Small intestine (tissue), 7 donors: ENCODE measurements around the gene VASP. TPM values are rescaled to one million over a fixed set of nuclear protein-coding genes. Genes with fewer than 3 reads are reported as not detected.

Experiments used
- DNase-seq, 2 donors: peaks; one replicate each; pipeline versions ENCODE4 v3.0.0 to v3.0.0-alpha.2; 2013
- FAIRE-seq: peaks from 2 replicates; lab custom pipeline; 2012; peaks lifted over from hg19 to GRCh38; lab: Jason Lieb, UNC
- H3K27ac ChIP-seq, 3 donors: one replicate each; pipeline ENCODE4 v1.5.1; 2013; ENCODE audit warnings: low read length in 2 of 3, mild to moderate bottlenecking in 2 of 3, control low read depth in 1 of 3, inconsistent platforms in 1 of 3, low read depth in 1 of 3, moderate library complexity in 1 of 3
- H3K27me3 ChIP-seq, 3 donors: one replicate each; pipeline ENCODE4 v1.6.1; 2013; ENCODE audit warnings: low read length in 3 of 3, inconsistent platforms in 1 of 3; ENCODE audit not compliant: control insufficient read depth in 3 of 3, insufficient read depth in 3 of 3
- H3K36me3 ChIP-seq, 3 donors: one replicate each; pipeline ENCODE4 v1.6.1; 2013; ENCODE audit warnings: low read length in 3 of 3, inconsistent platforms in 1 of 3, low read depth in 1 of 3, mild to moderate bottlenecking in 1 of 3, moderate library complexity in 1 of 3; ENCODE audit not compliant: control insufficient read depth in 3 of 3, insufficient read depth in 2 of 3
- H3K4me1 ChIP-seq, 3 donors: one replicate each; pipeline ENCODE4 v1.6.1; 2013; ENCODE audit warnings: low read length in 2 of 3, inconsistent platforms in 1 of 3, low read depth in 1 of 3, mild to moderate bottlenecking in 1 of 3, moderate library complexity in 1 of 3; ENCODE audit not compliant: control insufficient read depth in 3 of 3, insufficient read depth in 2 of 3
- H3K4me3 ChIP-seq, 3 donors: one replicate each; pipeline ENCODE4 v1.5.1; 2013; ENCODE audit warnings: low read length in 3 of 3, control low read depth in 1 of 3, inconsistent platforms in 1 of 3, low read depth in 1 of 3, mild to moderate bottlenecking in 1 of 3, moderate library complexity in 1 of 3
- H3K9me3 ChIP-seq, 2 donors: one replicate each; pipeline ENCODE4 v1.6.1; 2013; ENCODE audit warnings: low read depth in 1 of 2, low read length in 1 of 2; ENCODE audit not compliant: control insufficient read depth in 2 of 2, insufficient read depth in 1 of 2
- WGBS, 3 donors: extraction: QIAGEN DNeasy Blood & Tissue Kit; methylation state at CpG; one replicate each; pipeline ENCODE4 v1.1.7; 2013; 5-methylcytosine and 5-hydroxymethylcytosine counted together
- polyA plus RNA-seq, 4 donors: library from polyadenylated mRNA; stranded (reverse) in 3 of 4; unstranded in 1 of 4; fragments of 200-250 nt in 3 of 4; fragments of 120-200 nt in 1 of 4; gene quantifications; one replicate each; pipeline versions ENCODE4 v1.2.1 to v1.2.3, GENCODE V29; 2013
- donor health status: healthy with polysubstance abuse.
- donor health status: control.
- donor health status: control.
- donor health status: Bipolar disorder and iron deficiency.
- donor health status: healthy.

The VASP gene
- polyA plus RNA-seq, 4 donors = 50.4 to 132 (median 111) TPM

DNA sequence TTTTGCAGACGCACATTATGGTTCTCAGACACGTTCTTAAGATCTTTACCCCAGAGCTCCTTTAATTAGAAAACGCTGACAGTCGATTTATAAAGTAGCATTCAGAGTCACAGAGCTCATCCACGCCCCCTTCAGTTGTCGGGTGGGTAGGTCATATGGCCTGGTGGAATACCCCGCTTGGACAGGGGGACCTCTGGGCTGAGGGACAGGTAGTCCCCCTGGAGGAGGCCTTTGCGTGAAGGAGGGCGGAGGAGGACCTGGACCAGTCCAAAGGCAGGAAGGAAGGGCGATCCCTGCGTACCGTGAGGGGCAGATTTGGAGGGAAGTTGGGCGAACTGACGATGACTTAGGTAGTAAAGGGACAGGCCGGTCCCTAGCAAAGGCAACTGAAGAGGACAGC lies 20.5 kb downstream of the VASP start:
- Histone ChIP-seq H3K27ac (no peak overlapping the region), H3K4me3 (no peak overlapping the region), H3K36me3 (peaks cover 10 to 51% (median 26%) of the 10 kb centered on the region in 3 donors), H3K9me3 (peaks cover 0 to 13% of the 10 kb centered on the region in 2 donors), H3K4me1 (peaks cover 0 to 11% (median 0%) of the 10 kb centered on the region in 3 donors), H3K27me3 (peaks cover 0 to 9% (median 0%) of the 10 kb centered on the region in 3 donors)
- FAIRE-seq = no peak
- DNase-seq = no peak
- 78 to 86% (median 82%) methylated on average over 15 of the region's 15 CpGs for WGBS, 3 donors

DNA sequence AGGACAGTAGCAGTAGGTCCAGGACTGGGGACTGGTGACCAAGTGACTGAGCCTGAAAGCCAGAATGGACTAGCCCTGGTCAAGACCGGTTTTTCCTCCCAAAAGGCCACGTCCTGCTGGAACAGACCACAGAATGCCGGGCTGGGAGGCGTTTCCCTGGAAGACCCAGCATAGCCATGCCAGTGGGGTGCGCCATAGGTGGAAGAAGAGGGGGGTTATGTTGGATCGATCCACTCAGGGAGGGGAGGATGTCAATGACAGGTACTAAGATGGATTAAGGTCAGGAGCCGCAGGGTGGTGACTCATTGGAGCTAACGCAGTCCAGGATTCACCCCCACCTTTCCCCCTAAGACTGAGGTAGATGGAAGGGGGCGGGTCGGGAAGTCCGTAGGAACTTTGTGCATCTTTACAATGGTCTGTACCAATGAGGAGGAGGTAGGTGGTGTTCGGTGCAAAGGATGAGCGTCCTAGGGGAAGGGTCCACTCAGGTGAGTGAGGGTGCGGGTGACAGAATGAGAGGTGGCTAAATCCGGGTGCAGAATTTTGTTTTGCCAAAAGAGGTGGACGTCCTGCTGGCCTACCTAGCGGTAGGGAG lies 21.0 kb downstream of the VASP start:
- no peak overlapping the region for H3K27ac ChIP-seq
- DNase-seq (peak in 1 of 2 donors; percentile 66), FAIRE-seq (no peak)
- peaks cover 0 to 13% of the 10 kb centered on the region in 2 donors for H3K9me3 ChIP-seq
- peak overlapping the region in 1 of 3 donors; percentile 47 for H3K4me3 ChIP-seq
- WGBS, 3 donors = 18 to 39% (median 32%) methylated on average over 17 of the region's 17 CpGs
- peaks cover 0 to 11% (median 0%) of the 10 kb centered on the region in 3 donors for H3K4me1 ChIP-seq
- H3K27me3 ChIP-seq = peaks cover 0 to 9% (median 0%) of the 10 kb centered on the region in 3 donors
- H3K36me3 ChIP-seq = peaks cover 10 to 46% (median 25%) of the 10 kb centered on the region in 3 donors

DNA sequence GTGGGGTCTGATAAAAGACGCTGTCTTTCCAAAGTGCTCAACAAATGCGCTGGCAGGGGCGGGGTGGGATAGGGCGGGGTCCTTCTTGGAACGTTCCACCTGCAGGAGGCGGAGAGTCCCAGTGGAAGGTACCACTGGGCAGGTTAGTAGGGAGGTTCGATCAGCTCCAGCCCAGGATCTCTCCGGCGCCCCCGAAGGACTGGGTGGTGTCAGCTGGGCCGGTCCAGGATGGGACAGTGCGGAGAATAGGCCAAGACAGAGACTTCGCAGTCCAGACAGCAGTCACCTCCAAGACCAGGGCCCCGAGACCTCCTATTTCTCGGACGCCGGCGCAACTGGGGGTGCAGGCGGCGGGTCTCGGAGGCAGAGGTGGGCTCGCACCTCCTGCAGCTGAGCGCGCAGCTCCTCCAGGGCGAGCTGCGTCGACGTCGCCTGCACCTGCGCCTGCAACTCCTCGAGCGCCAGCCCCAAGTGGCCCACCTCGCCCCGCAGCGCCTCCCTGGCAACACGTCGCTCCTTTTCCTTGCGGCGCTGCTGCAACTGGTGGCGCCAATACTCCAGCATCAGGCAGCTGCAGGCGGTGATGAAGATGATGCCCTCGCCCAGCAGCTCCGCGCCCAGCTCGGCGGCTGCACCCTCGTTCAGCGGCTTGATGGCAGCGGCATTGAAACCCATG lies 21.6 kb downstream of the VASP start:
- 4 to 21% (median 9%) methylated on average over 45 to 49 of the region's 49 CpGs for WGBS, 3 donors
- Histone ChIP-seq H3K27me3 (peaks cover 0 to 9% (median 0%) of the 10 kb centered on the region in 3 donors), H3K27ac (peak overlapping the region in 1 of 3 donors; percentile 15), H3K9me3 (peaks cover 0 to 13% of the 10 kb centered on the region in 2 donors), H3K36me3 (peaks cover 10 to 40% (median 25%) of the 10 kb centered on the region in 3 donors), H3K4me1 (peaks cover 0 to 11% (median 0%) of the 10 kb centered on the region in 3 donors), H3K4me3 (peak overlapping the region in 2 of 3 donors; percentile 40 to 47)
- DNase-seq (peak; percentile 75 to 79), FAIRE-seq (no peak)

DNA sequence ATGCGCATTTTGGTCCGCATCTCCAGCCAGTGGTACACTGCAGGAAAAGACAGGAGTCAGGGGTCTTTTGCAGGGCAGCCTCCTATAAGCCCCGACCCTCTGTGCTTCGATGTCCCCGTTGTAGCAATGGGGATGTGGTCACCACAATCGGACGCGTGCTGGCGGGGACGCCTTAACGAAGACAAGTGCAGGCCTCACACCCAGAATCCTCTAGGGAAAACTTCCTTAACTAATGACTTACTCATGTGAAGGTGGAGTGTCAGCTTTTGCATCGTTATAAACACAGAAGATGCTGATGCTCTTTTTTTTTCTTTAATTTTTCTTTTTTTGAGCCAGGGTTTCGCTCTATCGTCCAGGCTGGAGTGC lies 22.1 kb downstream of the VASP start:
- Histone ChIP-seq H3K4me1 (peaks cover 0 to 11% (median 0%) of the 10 kb centered on the region in 3 donors), H3K27me3 (peaks cover 0 to 9% (median 0%) of the 10 kb centered on the region in 3 donors), H3K27ac (no peak overlapping the region), H3K4me3 (peak overlapping the region in 1 of 3 donors; percentile 47), H3K36me3 (peaks cover 10 to 35% (median 24%) of the 10 kb centered on the region in 3 donors), H3K9me3 (peaks cover 0 to 13% of the 10 kb centered on the region in 2 donors)
- FAIRE-seq (no peak), DNase-seq (no peak)
- 25 to 38% (median 32%) methylated on average over 14 of the region's 14 CpGs for WGBS, 3 donors

DNA sequence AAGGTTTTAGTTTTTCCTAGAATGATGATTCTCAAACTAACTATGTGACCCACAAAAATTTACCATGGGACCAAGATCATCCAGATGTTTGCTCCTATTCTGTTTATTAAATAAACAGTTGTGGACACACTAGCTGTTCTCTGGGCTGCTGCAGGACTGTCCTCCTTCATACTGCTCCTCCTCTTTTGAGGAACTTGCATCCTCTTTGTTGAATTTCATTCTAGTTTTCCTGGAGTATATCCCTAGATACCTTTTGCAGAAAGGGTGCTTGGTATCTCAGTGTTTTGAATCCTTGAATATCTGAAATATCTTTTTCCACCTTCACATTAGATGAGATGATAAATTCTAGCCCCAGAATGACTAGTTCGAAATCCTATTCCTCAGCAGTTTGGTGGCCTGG lies 24.1 kb downstream of the VASP start:
- Histone ChIP-seq H3K4me3 (no peak overlapping the region), H3K9me3 (peaks cover 0 to 13% of the 10 kb centered on the region in 2 donors), H3K27me3 (peaks cover 0 to 9% (median 0%) of the 10 kb centered on the region in 3 donors), H3K36me3 (peaks cover 2 to 15% (median 7%) of the 10 kb centered on the region in 3 donors), H3K27ac (no peak overlapping the region), H3K4me1 (peaks cover 0 to 11% (median 0%) of the 10 kb centered on the region in 3 donors)
- 93 to 100% (median 96%) methylated on average over 1 of the region's 1 CpG for WGBS, 3 donors
- DNase-seq (no peak), FAIRE-seq (no peak)

DNA sequence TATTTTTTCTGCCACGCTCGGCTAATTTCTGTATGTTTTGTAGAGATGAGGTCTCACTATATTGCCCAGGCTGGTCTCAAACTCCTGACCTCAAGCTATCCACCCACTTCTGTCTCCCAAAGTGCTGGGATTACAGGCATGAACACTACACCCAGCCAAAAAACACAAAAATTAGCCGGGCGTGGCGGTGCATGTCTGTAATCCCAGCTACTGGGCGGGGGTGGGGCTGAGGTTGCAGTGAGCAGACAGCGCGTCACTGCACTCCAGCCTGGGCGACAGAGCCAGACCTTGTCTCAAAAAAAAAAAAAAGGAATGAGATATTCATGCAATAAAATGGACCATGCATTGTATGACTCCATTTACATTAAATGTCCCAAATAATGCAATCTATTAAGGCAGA lies 32.2 kb downstream of the VASP start:
- Histone ChIP-seq H3K27me3 (no peaks in the 10 kb centered on the region), H3K4me3 (no peak overlapping the region), H3K4me1 (no peaks in the 10 kb centered on the region), H3K9me3 (peaks cover 0 to 5% of the 10 kb centered on the region in 2 donors), H3K27ac (no peak overlapping the region), H3K36me3 (no peaks in the 10 kb centered on the region)
- no peak for DNase-seq
- 93 to 97% (median 95%) methylated on average over 9 of the region's 9 CpGs for WGBS, 3 donors
- FAIRE-seq = no peak

DNA sequence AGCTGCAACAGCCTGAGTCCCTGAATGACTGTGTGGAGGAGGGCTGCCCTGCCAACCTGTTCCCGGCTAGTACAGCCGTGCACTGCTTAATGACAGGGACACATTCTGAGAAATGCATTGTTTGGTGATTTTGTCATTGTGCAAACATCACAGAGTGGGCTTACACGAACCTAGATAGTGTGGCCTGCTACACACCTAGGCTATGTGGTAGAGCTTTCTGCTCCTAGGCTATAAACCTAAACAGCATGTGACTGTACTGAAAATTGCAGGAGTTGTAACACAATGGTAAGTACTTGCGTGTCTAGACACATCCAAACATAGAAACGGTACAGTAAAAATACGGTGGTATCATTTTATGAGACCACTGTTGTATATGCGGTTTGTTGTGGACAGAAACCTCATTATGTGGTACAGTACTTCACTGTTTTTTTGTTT lies 35.0 kb downstream of the VASP start:
- Histone ChIP-seq H3K4me1 (no peaks in the 10 kb centered on the region), H3K27me3 (no peaks in the 10 kb centered on the region), H3K4me3 (no peak overlapping the region), H3K36me3 (no peaks in the 10 kb centered on the region), H3K27ac (no peak overlapping the region), H3K9me3 (peaks cover 0 to 5% of the 10 kb centered on the region in 2 donors)
- DNase-seq (no peak), FAIRE-seq (no peak)
- 66 to 77% (median 77%) methylated on average over 7 of the region's 7 CpGs for WGBS, 3 donors

DNA sequence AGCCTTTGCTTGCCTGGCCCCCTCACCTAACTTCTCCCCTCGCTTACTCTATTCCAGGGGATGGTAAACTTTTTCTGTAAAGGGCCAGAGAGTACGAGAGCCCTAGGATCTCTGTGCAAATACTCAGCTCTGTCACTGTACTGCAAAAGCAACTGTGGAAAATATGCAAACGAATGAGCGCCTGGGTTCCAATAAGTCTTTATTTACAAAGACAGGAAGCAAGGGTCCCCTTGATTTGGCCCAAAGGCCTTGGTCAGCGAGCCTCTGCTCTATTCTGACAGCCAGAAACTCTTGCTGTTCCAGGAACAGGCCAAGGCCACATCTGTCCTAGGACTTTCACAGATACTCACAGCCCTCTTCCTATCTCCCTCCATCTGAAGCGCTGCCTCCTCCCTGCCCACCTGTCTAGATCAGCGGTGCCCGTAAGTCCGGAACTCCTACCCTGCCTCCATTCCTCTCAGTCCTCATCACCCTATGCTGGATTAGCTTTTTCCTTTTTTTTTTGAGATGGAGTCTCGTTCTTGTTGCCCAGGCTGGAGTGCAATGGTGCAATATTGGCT lies 40.0 kb downstream of the VASP start:
- H3K4me1 ChIP-seq = no peaks in the 10 kb centered on the region
- H3K27me3 ChIP-seq = no peaks in the 10 kb centered on the region
- WGBS, 3 donors = 86 to 92% (median 90%) methylated on average over 10 of the region's 10 CpGs
- no peaks in the 10 kb centered on the region for H3K9me3 ChIP-seq
- H3K4me3 ChIP-seq = no peak overlapping the region
- FAIRE-seq = no peak
- peaks cover 0 to 15% (median 0%) of the 10 kb centered on the region in 3 donors for H3K36me3 ChIP-seq
- no peak overlapping the region for H3K27ac ChIP-seq
- no peak for DNase-seq
